Activated naive CD8-positive, alpha-beta T cell (primary cell): ENCODE measurements around the gene TMEM119.

Experiments used
- H3K27ac Mint-ChIP-seq: one replicate; pipeline ENCODE4 v1.8.0; 2021; ENCODE audit warnings: mixed read lengths
- H3K27me3 Mint-ChIP-seq: one replicate; pipeline ENCODE4 v1.8.0; 2021; ENCODE audit warnings: mixed read lengths
- H3K36me3 Mint-ChIP-seq: one replicate; pipeline ENCODE4 v1.8.0; 2021; ENCODE audit warnings: mixed read lengths
- H3K4me1 Mint-ChIP-seq: one replicate; pipeline ENCODE4 v1.8.0; 2021; ENCODE audit warnings: low read depth, mixed read lengths
- H3K4me3 Mint-ChIP-seq: one replicate; pipeline ENCODE4 v1.8.0; 2021; ENCODE audit warnings: mild to moderate bottlenecking, mixed read lengths
- H3K9me3 Mint-ChIP-seq: one replicate; pipeline ENCODE4 v1.8.0; 2021; ENCODE audit warnings: low read depth, mixed read lengths

Gene TMEM119

GRCh38 chr12:108602976-108603704 lies 5.3 kb upstream of the TMEM119 start:
- no peaks in the 10 kb centered on the region for H3K36me3 Mint-ChIP-seq
- H3K27ac Mint-ChIP-seq, result no peak overlapping the region
- H3K27me3 Mint-ChIP-seq, result no peaks in the 10 kb centered on the region
- H3K9me3 Mint-ChIP-seq, result no peaks in the 10 kb centered on the region
- H3K4me3 Mint-ChIP-seq, result no peak overlapping the region
- H3K4me1 Mint-ChIP-seq, result no peaks in the 10 kb centered on the region

GRCh38 chr12:108602209-108602705 lies 4.4 kb upstream of the TMEM119 start:
- H3K27me3 Mint-ChIP-seq, result no peaks in the 10 kb centered on the region
- no peaks in the 10 kb centered on the region for H3K36me3 Mint-ChIP-seq
- H3K9me3 Mint-ChIP-seq, result no peaks in the 10 kb centered on the region
- no peak overlapping the region for H3K27ac Mint-ChIP-seq
- no peak overlapping the region for H3K4me3 Mint-ChIP-seq
- H3K4me1 Mint-ChIP-seq, result no peaks in the 10 kb centered on the region

- no peak overlapping the region for H3K27ac Mint-ChIP-seq
- no peak overlapping the region for H3K4me3 Mint-ChIP-seq
- no peaks in the 10 kb centered on the region for H3K27me3 Mint-ChIP-seq
- H3K9me3 Mint-ChIP-seq, result no peaks in the 10 kb centered on the region
- H3K36me3 Mint-ChIP-seq, result no peaks in the 10 kb centered on the region
- no peaks in the 10 kb centered on the region for H3K4me1 Mint-ChIP-seq
These were observed 2.8 kb upstream of the TMEM119 start for GRCh38 chr12:108600702-108601007.

GRCh38 chr12:108599948-108600701 lies 2.2 kb upstream of the TMEM119 start:
- Mint-ChIP-seq H3K36me3 (no peaks in the 10 kb centered on the region), H3K27me3 (no peaks in the 10 kb centered on the region), H3K4me1 (no peaks in the 10 kb centered on the region), H3K9me3 (no peaks in the 10 kb centered on the region), H3K27ac (no peak overlapping the region), H3K4me3 (no peak overlapping the region)

GRCh38 chr12:108599541-108599940 lies 1.7 kb upstream of the TMEM119 start:
- Mint-ChIP-seq H3K4me3 (no peak overlapping the region), H3K36me3 (no peaks in the 10 kb centered on the region), H3K4me1 (no peaks in the 10 kb centered on the region), H3K27ac (no peak overlapping the region), H3K27me3 (no peaks in the 10 kb centered on the region), H3K9me3 (no peaks in the 10 kb centered on the region)

- no peaks in the 10 kb centered on the region for H3K36me3 Mint-ChIP-seq
- H3K9me3 Mint-ChIP-seq, result no peaks in the 10 kb centered on the region
- no peaks in the 10 kb centered on the region for H3K4me1 Mint-ChIP-seq
- no peak overlapping the region for H3K27ac Mint-ChIP-seq
- H3K4me3 Mint-ChIP-seq, result no peak overlapping the region
- no peaks in the 10 kb centered on the region for H3K27me3 Mint-ChIP-seq
These were observed 818 bp upstream of the TMEM119 start for GRCh38 chr12:108598553-108599250.

GRCh38 chr12:108596854-108597558 lies 878 bp downstream of the TMEM119 start:
- Mint-ChIP-seq H3K27me3 (no peaks in the 10 kb centered on the region), H3K4me1 (no peaks in the 10 kb centered on the region), H3K4me3 (no peak overlapping the region), H3K36me3 (no peaks in the 10 kb centered on the region), H3K27ac (no peak overlapping the region), H3K9me3 (no peaks in the 10 kb centered on the region)

- no peaks in the 10 kb centered on the region for H3K9me3 Mint-ChIP-seq
These were observed 1.9 kb downstream of the TMEM119 start for GRCh38 chr12:108595711-108596647.

GRCh38 chr12:108594960-108595710 lies 2.7 kb downstream of the TMEM119 start:
- no peak overlapping the region for H3K4me3 Mint-ChIP-seq
- no peaks in the 10 kb centered on the region for H3K4me1 Mint-ChIP-seq
- no peaks in the 10 kb centered on the region for H3K27me3 Mint-ChIP-seq
- H3K9me3 Mint-ChIP-seq, result no peaks in the 10 kb centered on the region
- H3K36me3 Mint-ChIP-seq, result no peaks in the 10 kb centered on the region
- no peak overlapping the region for H3K27ac Mint-ChIP-seq

More at GRCh38 chr12:108595711-108596647, 1.9 kb downstream of the TMEM119 start:
- H3K27ac Mint-ChIP-seq, result no peak overlapping the region
- no peak overlapping the region for H3K4me3 Mint-ChIP-seq
- no peaks in the 10 kb centered on the region for H3K27me3 Mint-ChIP-seq
- no peaks in the 10 kb centered on the region for H3K36me3 Mint-ChIP-seq
- H3K4me1 Mint-ChIP-seq, result no peaks in the 10 kb centered on the region

- H3K9me3 Mint-ChIP-seq, result no peaks in the 10 kb centered on the region
- H3K36me3 Mint-ChIP-seq, result no peaks in the 10 kb centered on the region
- no peak overlapping the region for H3K4me3 Mint-ChIP-seq
- no peaks in the 10 kb centered on the region for H3K27me3 Mint-ChIP-seq
- H3K27ac Mint-ChIP-seq, result no peak overlapping the region
- H3K4me1 Mint-ChIP-seq, result no peaks in the 10 kb centered on the region
These were observed 3.5 kb downstream of the TMEM119 start for GRCh38 chr12:108594323-108594903.

GRCh38 chr12:108592033-108592909 lies 5.6 kb downstream of the TMEM119 start:
- no peaks in the 10 kb centered on the region for H3K27me3 Mint-ChIP-seq

GRCh38 chr12:108591267-108591980 lies 6.5 kb downstream of the TMEM119 start:
- Mint-ChIP-seq H3K36me3 (no peaks in the 10 kb centered on the region), H3K27me3 (no peaks in the 10 kb centered on the region), H3K9me3 (no peaks in the 10 kb centered on the region), H3K4me3 (no peak overlapping the region), H3K27ac (no peak overlapping the region), H3K4me1 (no peaks in the 10 kb centered on the region)

More at GRCh38 chr12:108592033-108592909, 5.6 kb downstream of the TMEM119 start:
- Mint-ChIP-seq H3K4me1 (no peaks in the 10 kb centered on the region), H3K27ac (no peak overlapping the region), H3K9me3 (no peaks in the 10 kb centered on the region), H3K36me3 (no peaks in the 10 kb centered on the region), H3K4me3 (no peak overlapping the region)
